ENCODE results near the gene NNMT.

DNA sequence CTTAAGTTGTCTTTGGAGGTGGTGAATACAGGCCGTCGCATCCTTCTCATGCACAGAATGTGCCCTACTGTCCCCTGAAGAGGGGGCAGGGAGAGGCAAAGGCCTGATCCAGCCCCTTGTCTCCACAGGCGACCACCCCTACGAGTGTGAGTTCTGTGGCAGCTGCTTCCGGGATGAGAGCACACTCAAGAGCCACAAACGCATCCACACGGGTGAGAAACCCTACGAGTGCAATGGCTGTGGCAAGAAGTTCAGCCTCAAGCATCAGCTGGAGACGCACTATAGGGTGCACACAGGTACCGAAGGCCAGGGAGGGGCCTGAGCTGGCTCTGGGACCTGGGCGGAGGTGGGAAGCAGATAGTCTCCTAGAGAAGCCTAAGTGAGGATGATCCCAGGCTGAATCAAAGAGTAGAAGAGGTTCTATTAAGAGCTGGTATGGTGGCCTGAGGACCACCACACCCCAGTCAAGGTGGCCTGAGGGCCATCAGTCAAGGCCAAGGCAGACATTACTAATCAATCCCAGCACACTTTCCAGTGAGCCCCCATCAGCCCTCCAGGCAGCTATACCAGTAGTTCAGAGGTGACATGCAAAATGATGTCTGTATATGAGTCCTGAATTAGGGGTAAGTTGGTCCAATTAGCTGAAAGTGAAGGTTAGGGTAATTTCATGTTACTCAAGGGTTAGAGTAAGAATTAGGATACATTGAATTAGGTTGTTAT is 49.0 kb upstream of the NNMT start:
- TF ChIP-seq, protein P1, sequence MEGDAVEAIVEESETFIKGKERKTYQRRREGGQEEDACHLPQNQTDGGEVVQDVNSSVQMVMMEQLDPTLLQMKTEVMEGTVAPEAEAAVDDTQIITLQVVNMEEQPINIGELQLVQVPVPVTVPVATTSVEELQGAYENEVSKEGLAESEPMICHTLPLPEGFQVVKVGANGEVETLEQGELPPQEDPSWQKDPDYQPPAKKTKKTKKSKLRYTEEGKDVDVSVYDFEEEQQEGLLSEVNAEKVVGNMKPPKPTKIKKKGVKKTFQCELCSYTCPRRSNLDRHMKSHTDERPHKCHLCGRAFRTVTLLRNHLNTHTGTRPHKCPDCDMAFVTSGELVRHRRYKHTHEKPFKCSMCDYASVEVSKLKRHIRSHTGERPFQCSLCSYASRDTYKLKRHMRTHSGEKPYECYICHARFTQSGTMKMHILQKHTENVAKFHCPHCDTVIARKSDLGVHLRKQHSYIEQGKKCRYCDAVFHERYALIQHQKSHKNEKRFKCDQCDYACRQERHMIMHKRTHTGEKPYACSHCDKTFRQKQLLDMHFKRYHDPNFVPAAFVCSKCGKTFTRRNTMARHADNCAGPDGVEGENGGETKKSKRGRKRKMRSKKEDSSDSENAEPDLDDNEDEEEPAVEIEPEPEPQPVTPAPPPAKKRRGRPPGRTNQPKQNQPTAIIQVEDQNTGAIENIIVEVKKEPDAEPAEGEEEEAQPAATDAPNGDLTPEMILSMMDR (IDR thresholded peaks at IDR 0.05): no peak
- TF ChIP-seq, protein P2, sequence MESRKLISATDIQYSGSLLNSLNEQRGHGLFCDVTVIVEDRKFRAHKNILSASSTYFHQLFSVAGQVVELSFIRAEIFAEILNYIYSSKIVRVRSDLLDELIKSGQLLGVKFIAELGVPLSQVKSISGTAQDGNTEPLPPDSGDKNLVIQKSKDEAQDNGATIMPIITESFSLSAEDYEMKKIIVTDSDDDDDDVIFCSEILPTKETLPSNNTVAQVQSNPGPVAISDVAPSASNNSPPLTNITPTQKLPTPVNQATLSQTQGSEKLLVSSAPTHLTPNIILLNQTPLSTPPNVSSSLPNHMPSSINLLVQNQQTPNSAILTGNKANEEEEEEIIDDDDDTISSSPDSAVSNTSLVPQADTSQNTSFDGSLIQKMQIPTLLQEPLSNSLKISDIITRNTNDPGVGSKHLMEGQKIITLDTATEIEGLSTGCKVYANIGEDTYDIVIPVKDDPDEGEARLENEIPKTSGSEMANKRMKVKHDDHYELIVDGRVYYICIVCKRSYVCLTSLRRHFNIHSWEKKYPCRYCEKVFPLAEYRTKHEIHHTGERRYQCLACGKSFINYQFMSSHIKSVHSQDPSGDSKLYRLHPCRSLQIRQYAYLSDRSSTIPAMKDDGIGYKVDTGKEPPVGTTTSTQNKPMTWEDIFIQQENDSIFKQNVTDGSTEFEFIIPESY (IDR thresholded peaks at IDR 0.05; ENCODE audit: borderline replicate concordance, low read depth): no peak
- TF ChIP-seq SMC3 (IDR thresholded peaks at IDR 0.05; ENCODE audit: low read depth, low read length) (no peak), RFX5 (IDR thresholded peaks at IDR 0.05; ENCODE audit: low read length) (no peak), EP300 (IDR thresholded peaks at IDR 0.05; ENCODE audit: borderline replicate concordance in 1 of 2, low read depth in 1 of 2, low read length in 1 of 2) (no peak), POLR2AphosphoS5 (IDR thresholded peaks at IDR 0.05; ENCODE audit: low read depth, low read length) (no peak), CHD2 (IDR thresholded peaks at IDR 0.05; ENCODE audit: low read length, partially characterized antibody) (no peak), RAD21 (IDR thresholded peaks at IDR 0.05; ENCODE audit: low read length) (no peak), GABPA (IDR thresholded peaks at IDR 0.05; ENCODE audit: low read depth) (no peak)
- TF ChIP-seq, protein P3, sequence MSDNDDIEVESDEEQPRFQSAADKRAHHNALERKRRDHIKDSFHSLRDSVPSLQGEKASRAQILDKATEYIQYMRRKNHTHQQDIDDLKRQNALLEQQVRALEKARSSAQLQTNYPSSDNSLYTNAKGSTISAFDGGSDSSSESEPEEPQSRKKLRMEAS (IDR thresholded peaks at IDR 0.05; ENCODE audit: low read depth): no peak
- TF ChIP-seq, protein P4, sequence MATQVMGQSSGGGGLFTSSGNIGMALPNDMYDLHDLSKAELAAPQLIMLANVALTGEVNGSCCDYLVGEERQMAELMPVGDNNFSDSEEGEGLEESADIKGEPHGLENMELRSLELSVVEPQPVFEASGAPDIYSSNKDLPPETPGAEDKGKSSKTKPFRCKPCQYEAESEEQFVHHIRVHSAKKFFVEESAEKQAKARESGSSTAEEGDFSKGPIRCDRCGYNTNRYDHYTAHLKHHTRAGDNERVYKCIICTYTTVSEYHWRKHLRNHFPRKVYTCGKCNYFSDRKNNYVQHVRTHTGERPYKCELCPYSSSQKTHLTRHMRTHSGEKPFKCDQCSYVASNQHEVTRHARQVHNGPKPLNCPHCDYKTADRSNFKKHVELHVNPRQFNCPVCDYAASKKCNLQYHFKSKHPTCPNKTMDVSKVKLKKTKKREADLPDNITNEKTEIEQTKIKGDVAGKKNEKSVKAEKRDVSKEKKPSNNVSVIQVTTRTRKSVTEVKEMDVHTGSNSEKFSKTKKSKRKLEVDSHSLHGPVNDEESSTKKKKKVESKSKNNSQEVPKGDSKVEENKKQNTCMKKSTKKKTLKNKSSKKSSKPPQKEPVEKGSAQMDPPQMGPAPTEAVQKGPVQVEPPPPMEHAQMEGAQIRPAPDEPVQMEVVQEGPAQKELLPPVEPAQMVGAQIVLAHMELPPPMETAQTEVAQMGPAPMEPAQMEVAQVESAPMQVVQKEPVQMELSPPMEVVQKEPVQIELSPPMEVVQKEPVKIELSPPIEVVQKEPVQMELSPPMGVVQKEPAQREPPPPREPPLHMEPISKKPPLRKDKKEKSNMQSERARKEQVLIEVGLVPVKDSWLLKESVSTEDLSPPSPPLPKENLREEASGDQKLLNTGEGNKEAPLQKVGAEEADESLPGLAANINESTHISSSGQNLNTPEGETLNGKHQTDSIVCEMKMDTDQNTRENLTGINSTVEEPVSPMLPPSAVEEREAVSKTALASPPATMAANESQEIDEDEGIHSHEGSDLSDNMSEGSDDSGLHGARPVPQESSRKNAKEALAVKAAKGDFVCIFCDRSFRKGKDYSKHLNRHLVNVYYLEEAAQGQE (IDR thresholded peaks at IDR 0.05; ENCODE audit: low read depth, low read length): no peak
